ENCODE measurements around the gene TGOLN2.
A peak's percentile ranks its signal among the peaks of the same experiment; 100 is the strongest.
"Not testable (repeated sequence)": the region's sequence is repeated elsewhere in the genome, so short reads cannot be mapped to it uniquely, and the experiment has no call there.

TGOLN2 gene

DNA sequence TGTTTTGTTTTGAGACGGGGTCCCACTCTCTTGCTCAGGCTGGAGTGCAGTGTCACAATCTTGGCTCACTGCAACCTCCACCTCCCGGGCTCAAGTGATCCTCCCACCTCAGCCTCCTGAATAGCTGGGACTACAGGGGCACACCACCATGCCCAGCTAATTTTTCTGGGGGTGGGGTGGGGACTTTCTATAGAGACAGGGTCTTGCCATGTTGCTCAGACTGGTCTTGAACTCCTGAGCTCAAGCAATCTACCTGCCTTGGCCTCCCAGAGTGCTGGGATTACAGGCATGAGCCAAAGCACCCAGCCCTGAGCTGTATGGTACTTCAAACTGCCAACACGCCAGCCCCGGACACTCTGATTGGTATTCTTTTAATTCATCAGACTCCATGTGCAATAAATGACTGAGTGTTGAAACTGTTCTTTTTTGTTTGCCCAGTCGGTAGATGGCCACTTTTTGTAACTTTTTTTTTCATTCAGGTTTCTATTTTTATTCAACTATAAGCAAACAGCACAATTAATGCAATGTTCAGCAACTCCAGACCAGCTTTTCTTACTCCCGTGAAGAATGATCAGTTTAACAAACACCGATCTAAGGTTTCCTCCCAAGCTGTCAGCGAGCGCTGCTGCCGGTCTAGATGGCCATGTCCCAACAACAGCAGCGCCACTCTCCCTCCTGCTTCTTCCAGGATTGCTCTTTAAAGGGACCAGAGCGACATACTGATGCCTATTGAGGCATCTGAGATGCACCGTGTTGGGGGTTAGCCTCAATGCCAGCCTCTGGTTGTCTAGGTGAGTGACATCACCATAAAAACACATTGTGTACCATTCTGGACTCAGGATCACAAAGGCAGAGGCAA lies 12.5 kb upstream of the TGOLN2 start:
- no peak for DNase-seq (ENCODE audit: low spot score)

DNA sequence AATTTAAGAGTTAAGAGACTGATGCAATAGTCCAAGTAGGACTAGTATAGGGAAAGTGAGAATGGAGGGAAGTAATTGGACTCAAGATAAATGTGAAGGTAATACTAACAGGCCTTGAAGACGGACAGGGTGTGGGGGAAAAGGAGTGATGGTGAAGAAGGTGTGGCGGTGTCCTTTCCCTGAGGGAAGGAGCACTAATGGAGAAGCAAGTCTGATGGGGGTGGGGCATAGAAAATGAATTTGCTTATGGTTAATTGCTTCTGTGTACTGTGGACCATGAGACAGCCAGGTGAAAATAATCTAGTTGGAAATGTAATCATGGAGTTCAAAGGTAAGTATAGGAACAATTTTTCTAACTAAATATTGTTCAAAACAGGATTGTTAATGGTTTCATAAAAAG lies 7.1 kb upstream of the TGOLN2 start:
- no peak for DNase-seq (ENCODE audit: low spot score)

DNA sequence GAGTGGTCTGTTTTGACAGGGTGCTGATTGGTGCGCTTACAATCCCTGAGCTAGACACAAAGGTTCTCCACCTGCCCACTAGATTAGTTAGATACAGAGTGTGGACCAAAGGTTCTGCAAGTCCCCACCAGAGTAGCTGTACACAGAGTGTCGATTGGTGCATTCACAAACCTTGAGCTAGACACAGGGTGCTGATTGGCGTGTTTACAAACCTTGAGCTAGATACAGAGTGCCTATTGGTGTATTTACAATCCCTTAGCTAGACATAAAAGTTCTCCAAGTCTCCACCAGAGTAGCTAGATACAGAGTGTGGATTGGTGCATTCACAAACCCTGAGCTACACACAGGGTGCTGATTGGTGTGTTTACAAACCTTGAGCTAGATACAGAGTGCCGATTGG lies 6.1 kb upstream of the TGOLN2 start:
- not testable (repeated sequence) for DNase-seq (ENCODE audit: low spot score)

GRCh38 chr2:85330839-85331636 lies 3.2 kb upstream of the TGOLN2 start:
- DNase-seq (ENCODE audit: low spot score): no peak

- not testable (repeated sequence) for DNase-seq (ENCODE audit: low spot score)
Measured at GRCh38 chr2:85329701-85330100, 1.9 kb upstream of the TGOLN2 start.

DNA sequence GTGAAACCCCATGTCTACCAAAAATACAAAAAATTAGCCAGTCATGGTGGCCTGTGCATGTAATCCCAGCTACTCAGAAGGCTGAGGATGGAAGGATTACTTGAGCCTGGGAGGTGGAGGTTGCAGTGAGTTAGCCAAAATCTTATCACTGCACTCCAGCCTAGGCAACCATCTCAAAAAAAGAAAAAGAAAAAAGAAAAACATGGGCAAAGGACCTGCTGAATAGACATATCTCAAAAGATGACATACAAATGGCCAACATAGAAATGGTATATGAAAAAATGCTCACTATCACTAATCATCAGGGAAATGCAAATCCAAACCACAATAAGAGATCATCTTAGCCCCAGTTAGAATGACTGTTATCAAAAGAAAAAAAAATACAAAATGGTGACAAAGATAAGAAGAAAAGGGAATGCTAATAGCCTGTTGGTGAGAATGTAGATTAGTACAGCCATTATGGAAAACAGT lies 1.4 kb upstream of the TGOLN2 start:
- DNase-seq (ENCODE audit: low spot score): no peak

DNA sequence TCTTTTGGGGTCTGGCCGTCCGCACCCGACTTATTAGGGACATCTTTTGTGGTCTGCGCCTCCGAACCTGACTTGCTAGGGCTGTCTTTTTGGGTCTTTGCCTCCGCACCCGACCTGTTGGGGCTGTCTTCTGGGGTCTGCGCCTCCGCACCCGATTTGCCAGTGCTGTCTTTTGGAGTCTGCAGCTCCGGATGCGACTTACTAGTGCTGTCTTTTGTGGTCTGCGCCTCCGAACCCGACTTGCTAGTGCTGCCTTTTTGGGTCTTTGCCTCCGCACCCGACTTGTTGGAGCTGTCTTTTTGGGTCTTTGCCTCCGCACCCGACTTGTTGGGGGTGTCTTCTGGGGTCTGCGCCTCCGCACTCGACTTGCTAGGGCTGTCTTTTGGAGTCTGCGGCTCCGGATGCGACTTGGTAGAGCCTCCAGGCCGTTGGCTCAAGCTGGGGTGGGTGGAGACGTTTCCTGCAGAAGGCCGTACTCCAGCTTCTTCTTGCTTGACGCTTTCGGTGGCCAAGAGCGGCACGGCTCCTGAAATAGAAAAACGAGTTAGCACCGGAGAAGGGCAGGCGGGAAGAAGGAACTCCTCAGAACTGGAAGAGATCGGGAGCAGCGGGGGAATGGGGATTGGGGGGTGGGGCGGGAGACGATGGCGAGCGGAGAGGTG lies 498 bp downstream of the TGOLN2 start:
- DNase-seq (ENCODE audit: low spot score): peak; percentile 52

GRCh38 chr2:85326406-85327159 lies 1.2 kb downstream of the TGOLN2 start:
- peak; percentile 49 for DNase-seq (ENCODE audit: low spot score)

GRCh38 chr2:85325466-85325811 lies 2.4 kb downstream of the TGOLN2 start:
- DNase-seq (ENCODE audit: low spot score): no peak

DNA sequence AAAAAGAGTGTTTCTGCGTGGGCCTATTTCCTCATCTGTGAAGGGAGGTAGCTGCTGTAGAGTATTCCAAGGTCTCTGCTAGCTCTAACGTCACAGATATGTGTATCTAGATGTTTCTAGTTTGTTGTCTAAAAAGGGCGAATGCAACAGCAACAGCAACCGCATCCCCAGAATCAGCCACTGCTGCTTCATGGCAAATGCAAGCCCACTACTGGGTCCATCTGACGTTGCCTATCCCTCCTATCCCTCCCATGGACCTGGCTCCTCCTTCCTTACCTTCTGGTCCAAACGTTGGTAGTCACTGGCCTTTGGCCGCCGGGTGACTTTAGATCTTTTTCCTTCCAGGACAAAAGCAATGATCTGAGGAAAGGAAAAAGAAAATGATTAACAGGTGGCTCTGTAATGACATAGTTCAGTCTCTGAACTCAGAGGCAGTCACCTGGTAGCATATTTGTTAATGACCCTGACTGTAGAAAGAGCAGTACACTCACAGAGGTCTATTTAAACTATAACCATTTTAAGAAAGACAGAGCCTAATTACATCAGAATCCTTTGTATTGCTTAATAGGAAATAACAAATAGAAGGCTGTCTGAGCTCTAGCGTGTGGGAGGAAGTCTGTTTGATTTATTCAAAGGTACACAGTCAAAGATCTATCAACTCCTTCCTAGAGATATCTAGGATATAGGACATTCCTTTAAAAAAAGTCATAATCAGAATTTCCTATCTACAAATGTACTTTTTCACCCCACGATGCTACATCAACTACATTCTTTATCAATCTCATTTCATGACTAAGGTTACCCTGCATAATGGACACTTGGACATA lies 2.9 kb downstream of the TGOLN2 start:
- DNase-seq (ENCODE audit: low spot score): no peak

DNA sequence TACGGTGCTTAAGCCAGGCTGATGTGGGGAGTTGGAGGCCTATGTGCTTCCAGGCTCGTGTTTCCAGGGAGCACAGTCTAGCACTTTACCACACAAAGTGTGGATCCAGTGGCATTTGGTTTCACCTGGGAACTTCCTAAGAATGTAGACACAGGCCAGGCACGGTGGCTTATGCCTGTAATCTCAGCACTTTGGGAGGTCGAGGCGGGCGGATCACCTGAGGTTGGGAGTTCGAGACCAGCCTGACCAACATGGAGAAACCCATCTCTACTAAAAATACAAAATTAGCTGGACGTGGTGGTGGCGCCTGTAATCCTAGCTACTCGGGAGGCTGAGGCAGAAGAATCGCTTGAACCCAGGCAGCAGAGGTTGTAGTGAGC lies 3.8 kb downstream of the TGOLN2 start:
- DNase-seq (ENCODE audit: low spot score): not testable (repeated sequence)

- DNase-seq (ENCODE audit: low spot score): no peak
Measured at GRCh38 chr2:85323351-85323987, 4.3 kb downstream of the TGOLN2 start.

- no peak for DNase-seq (ENCODE audit: low spot score)
Measured at GRCh38 chr2:85319796-85320195, 8.0 kb downstream of the TGOLN2 start.

GRCh38 chr2:85318222-85319074 lies 9.3 kb downstream of the TGOLN2 start:
- no peak for DNase-seq (ENCODE audit: low spot score)

DNA sequence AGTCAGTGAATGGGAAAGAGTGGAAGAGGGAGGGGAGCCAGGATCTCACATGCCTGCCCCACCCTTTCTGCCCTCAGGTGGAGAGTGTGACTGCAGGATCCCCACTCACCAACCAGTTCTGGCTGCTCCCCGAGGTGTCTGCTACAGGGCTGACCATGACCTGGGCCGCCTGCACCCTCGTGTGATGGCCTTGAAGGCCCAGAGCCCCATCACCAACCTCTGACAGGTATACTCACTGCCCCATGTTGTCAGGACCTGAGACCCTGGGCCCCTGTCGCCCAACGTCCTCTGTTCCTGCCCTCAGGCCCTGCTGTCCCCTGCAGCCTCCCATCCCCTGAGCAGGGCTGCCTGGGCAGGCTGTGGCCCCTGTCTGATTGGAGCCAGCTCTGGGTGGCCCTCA lies 11.9 kb downstream of the TGOLN2 start:
- DNase-seq (ENCODE audit: low spot score): not testable (repeated sequence)

DNA sequence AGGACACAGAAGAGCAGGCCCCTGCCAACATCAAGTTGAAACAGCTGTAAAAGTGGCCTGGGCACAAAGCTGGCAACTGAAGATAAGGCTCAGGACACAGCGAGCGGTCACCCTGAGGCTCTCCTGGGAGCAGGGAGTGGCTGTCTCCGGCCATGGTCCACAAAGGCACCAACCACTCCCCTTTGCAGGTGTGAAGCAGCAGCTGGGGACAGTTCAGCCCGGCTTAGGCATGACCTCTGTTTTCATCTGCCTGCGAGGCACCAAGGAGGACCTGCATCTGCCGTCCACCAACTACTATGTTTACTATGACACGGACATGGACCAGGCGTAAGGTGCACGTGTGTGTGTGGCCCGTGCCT lies 12.9 kb downstream of the TGOLN2 start:
- DNase-seq (ENCODE audit: low spot score): no peak

GRCh38 chr2:85312404-85312803 lies 15.4 kb downstream of the TGOLN2 start:
- DNase-seq (ENCODE audit: low spot score): no peak

- DNase-seq (ENCODE audit: low spot score): no peak
Measured at GRCh38 chr2:85310330-85310729, 17.5 kb downstream of the TGOLN2 start.

DNA sequence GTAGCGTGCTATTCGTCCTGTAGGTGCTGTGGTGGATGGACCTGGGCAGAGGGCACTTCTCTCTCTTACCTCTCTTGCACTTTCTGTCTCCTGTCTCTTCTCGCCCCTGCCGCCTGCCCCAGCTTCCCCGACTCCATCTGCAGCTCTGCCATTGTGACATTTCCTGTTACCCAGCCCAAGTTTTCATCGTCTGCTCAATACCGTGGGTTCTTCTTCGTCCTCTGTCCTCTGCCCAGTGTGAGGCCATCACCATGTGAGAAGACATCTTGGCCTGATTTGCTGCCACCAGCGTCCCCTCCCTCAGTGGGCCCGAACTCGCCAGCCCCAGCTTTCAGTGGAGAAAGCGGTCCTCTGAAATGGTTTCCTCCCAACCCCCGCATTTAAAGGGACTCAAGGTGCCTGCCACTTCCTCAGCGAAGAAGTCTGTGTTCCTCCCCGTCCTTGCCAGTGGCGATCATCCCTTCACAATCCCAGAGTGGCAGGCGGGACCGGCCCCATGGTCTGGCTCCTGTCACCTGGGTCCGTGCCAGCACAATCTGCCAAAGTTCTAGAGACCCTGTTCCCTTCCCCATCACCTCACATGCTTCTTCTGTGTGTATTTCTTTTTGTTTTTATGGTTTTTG lies 18.0 kb downstream of the TGOLN2 start:
- DNase-seq (ENCODE audit: low spot score): no peak

All from CD4-positive, alpha-beta T cell treated with Interleukin-15 for 4 hours (primary cell).